PFSK-1 (cell line): Measurements from ENCODE around the gene PDGFRB.

Experiments
- FOXP2 ChIP-seq: optimal IDR thresholded peaks from 2 replicates; pipeline ENCODE3; 2011; ENCODE audit warnings: borderline replicate concordance, control low read depth, inconsistent platforms; ENCODE audit not compliant: insufficient read depth; ENCODE audit errors: extremely low read length, extremely low read depth
- POLR2AphosphoS5 ChIP-seq: IDR thresholded peaks from 2 replicates; pipeline ENCODE4 v1.6.1; 2012; ENCODE audit warnings: low read depth, mild to moderate bottlenecking, control low read depth, low read length, moderate library complexity
- SIN3A ChIP-seq: IDR thresholded peaks from 2 replicates; pipeline ENCODE4 v1.6.1; 2012; ENCODE audit warnings: mild to moderate bottlenecking, low read length, moderate library complexity, borderline replicate concordance; ENCODE audit not compliant: insufficient read depth
- TAF1 ChIP-seq: IDR thresholded peaks from 2 replicates; pipeline ENCODE4 v1.6.1; 2012; ENCODE audit warnings: low read length, control low read depth, borderline replicate concordance; ENCODE audit not compliant: insufficient read depth
- TF ChIP-seq, protein P1 (sequence below), 2 experiments: IDR thresholded peaks; 2 replicates each; pipeline versions ENCODE4 v1.6.1 to v1.8.0; 2011 to 2012; ENCODE audit warnings: low read depth in 2 of 2, low read length in 2 of 2, control low read depth in 1 of 2, inconsistent platforms in 1 of 2, mild to moderate bottlenecking in 1 of 2, moderate library complexity in 1 of 2; ENCODE audit not compliant: insufficient read depth in 1 of 2

The PDGFRB gene

DNA sequence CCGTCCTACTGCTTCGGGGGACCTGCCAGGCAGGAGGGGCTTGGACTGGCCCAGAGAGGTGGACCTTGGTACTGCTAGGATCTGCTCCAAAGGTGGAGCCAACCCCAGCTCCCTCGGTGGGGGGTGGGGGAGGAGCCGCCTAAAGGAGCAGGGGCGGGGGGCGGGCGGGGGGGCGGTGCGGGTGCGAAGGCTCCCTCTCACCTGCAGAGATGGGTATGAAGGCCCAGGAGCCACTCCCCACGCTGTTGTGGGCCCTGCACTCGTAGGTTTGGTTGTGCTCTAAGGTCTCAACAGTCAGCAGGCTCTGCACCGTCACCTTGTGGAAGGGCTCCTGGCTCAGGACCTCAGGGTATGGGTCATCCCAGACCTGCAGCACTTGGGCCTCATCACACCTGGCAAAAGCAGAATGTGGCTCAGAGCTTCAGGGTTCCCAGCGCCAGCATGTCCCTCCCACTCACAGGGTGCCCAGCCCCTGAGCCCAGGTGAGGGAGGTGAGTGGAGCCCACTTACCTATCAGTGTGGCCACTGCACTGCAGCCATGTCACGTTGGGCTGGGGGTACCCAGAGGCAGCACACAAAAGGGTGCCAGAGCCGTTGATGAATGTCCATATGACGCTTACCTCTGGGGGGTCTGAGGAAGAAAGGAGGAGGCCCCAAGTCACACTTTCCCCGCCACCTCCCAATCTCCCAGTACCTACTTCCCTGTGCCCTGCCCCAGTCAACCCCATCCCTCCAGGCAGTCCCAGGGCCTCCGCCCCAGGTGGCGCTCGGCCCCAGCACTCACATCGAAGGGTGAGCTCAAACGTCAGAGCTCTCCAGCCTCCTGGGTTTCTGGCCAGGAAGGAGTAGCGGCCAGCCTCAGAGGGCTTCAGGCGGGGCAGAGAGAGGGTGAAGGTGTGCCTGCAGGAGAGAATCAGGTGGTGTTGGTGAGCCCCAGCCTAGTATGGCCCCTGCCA lies 85.7 kb downstream of the PDGFRB start:
- TF ChIP-seq, protein P1, sequence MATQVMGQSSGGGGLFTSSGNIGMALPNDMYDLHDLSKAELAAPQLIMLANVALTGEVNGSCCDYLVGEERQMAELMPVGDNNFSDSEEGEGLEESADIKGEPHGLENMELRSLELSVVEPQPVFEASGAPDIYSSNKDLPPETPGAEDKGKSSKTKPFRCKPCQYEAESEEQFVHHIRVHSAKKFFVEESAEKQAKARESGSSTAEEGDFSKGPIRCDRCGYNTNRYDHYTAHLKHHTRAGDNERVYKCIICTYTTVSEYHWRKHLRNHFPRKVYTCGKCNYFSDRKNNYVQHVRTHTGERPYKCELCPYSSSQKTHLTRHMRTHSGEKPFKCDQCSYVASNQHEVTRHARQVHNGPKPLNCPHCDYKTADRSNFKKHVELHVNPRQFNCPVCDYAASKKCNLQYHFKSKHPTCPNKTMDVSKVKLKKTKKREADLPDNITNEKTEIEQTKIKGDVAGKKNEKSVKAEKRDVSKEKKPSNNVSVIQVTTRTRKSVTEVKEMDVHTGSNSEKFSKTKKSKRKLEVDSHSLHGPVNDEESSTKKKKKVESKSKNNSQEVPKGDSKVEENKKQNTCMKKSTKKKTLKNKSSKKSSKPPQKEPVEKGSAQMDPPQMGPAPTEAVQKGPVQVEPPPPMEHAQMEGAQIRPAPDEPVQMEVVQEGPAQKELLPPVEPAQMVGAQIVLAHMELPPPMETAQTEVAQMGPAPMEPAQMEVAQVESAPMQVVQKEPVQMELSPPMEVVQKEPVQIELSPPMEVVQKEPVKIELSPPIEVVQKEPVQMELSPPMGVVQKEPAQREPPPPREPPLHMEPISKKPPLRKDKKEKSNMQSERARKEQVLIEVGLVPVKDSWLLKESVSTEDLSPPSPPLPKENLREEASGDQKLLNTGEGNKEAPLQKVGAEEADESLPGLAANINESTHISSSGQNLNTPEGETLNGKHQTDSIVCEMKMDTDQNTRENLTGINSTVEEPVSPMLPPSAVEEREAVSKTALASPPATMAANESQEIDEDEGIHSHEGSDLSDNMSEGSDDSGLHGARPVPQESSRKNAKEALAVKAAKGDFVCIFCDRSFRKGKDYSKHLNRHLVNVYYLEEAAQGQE (IDR thresholded peaks at IDR 0.05; ENCODE audit: insufficient read depth in 1 of 2, low read depth in 2 of 2, low read length in 2 of 2) = no peak
- TF ChIP-seq FOXP2 = no peak
- no peak for TF ChIP-seq POLR2AphosphoS5
- TF ChIP-seq TAF1 = no peak
- no peak for TF ChIP-seq SIN3A

DNA sequence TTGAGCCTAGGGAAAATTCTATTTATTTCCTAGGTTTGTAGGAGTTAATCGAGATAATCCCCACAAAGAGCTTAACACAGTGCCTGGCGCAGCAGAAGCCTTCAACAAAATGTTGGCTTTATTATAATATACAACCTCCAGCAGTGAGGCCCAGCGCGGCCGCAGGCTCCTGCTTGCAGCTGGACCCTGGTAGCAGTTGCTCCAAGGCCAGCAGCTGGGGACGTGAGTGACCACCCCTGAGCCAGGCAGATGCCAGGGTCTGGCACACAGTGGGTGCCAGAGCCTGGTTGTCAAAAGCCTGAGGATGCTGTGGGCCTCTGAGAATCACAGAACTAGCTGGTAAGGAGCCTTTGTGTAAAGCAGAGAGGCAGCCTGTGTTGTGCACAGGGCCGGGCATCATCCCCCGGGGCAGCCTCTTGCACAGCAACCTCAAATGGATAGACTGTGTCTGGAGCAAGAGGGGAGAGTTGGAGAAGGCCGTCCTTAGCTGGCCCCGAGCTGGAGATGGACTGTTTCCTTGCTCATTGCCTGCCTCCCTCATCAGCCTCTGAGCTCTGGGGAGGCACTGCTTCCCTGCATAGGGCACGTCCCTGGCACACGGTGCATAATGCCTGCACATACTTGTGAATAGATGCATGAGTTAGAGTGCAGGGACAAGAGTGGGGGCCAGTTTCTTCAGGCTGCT lies 86.5 kb downstream of the PDGFRB start:
- TF ChIP-seq, protein P1 (IDR thresholded peaks at IDR 0.05; ENCODE audit: insufficient read depth in 1 of 2, low read depth in 2 of 2, low read length in 2 of 2) = no peak
- TF ChIP-seq TAF1 (no peak), POLR2AphosphoS5 (no peak), SIN3A (no peak), FOXP2 (no peak)

DNA sequence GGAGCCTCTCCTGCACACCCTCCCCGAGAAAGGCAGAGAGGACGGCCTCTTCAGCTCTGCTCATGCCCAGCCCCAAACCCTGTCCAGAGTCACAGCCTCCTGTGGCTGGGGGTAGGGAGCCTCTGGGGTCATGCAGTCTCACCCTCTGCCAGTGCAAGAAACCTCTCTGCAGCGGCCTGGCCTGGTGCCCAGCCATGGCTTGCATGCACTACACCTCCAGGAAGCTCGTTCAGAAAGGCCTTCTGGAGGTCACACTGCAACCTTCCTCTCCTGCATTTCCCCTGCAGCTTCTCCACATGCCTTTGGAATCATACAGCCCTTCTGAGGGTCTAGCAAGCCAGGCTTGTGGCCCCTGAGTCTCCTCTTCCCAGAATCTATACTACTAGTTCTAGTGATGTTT lies 87.2 kb downstream of the PDGFRB start:
- TF ChIP-seq, protein P1 (IDR thresholded peaks at IDR 0.05; ENCODE audit: insufficient read depth in 1 of 2, low read depth in 2 of 2, low read length in 2 of 2) = no peak
- no peak for TF ChIP-seq TAF1
- no peak for TF ChIP-seq SIN3A
- no peak for TF ChIP-seq POLR2AphosphoS5
- TF ChIP-seq FOXP2 = no peak

DNA sequence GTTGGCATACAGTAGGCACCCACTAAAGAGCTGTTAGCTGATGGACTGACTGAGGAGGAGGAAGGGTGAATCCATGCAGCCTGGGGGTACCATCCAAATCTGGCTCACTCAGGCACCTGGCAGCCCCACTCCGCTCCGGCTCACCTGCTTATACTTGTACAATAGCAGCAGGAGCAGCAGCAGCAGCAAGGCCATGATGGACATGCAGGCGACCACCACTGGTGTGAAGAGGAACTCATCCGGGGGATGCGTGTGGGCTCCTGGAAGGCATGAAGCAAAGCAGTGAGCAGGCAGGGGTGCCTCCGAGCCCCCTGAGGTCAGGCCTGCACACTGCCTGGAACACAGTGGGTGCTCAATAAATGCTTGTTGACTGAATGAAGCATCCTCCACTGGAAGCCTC lies 87.6 kb downstream of the PDGFRB start:
- TF ChIP-seq SIN3A (no peak), POLR2AphosphoS5 (no peak), TAF1 (no peak), FOXP2 (no peak)
- TF ChIP-seq, protein P1 (IDR thresholded peaks at IDR 0.05; ENCODE audit: insufficient read depth in 1 of 2, low read depth in 2 of 2, low read length in 2 of 2) = no peak
